Embryonic facial prominence (tissue), 1 donor: ENCODE data around the gene DNAH11.
"Not testable (repeated sequence)": the region's sequence is repeated elsewhere in the genome, so short reads cannot be mapped to it uniquely, and the experiment has no call there.

Source experiments
- DNase-seq: peaks from one replicate; pipeline ENCODE4 v3.0.0-alpha.2; 2016; ENCODE audit errors: extremely low spot score

Gene DNAH11

GRCh38 chr7:21617916-21618390 is 75.1 kb downstream of the DNAH11 start:
- no peak for DNase-seq

GRCh38 chr7:21618706-21619105 is 75.9 kb downstream of the DNAH11 start:
- no peak for DNase-seq

- no peak for DNase-seq
Observed at GRCh38 chr7:21620054-21620453, 77.2 kb downstream of the DNAH11 start.

GRCh38 chr7:21624320-21624719 is 81.5 kb downstream of the DNAH11 start:
- DNase-seq, result no peak

- no peak for DNase-seq
Observed at GRCh38 chr7:21636694-21637093, 93.9 kb downstream of the DNAH11 start.

- no peak for DNase-seq
Observed at GRCh38 chr7:21639206-21639868, 96.5 kb downstream of the DNAH11 start.

- DNase-seq, result no peak
Observed at GRCh38 chr7:21640105-21640504, 97.3 kb downstream of the DNAH11 start.

- no peak for DNase-seq
Observed at GRCh38 chr7:21641546-21641945, 98.7 kb downstream of the DNAH11 start.

GRCh38 chr7:21642422-21642821 is 99.6 kb downstream of the DNAH11 start:
- no peak for DNase-seq

GRCh38 chr7:21651697-21652096 is 108.9 kb downstream of the DNAH11 start:
- DNase-seq, result no peak

- no peak for DNase-seq
Observed at GRCh38 chr7:21653623-21654022, 110.8 kb downstream of the DNAH11 start.

- no peak for DNase-seq
Observed at GRCh38 chr7:21656081-21656480, 113.2 kb downstream of the DNAH11 start.

GRCh38 chr7:21656796-21657195 is 114.0 kb downstream of the DNAH11 start:
- DNase-seq, result no peak

- no peak for DNase-seq
Observed at GRCh38 chr7:21670496-21670895, 127.7 kb downstream of the DNAH11 start.

GRCh38 chr7:21671859-21672258 is 129.0 kb downstream of the DNAH11 start:
- DNase-seq, result no peak

GRCh38 chr7:21675255-21675654 is 132.4 kb downstream of the DNAH11 start:
- no peak for DNase-seq

- no peak for DNase-seq
Observed at GRCh38 chr7:21690705-21691104, 147.9 kb downstream of the DNAH11 start.

- DNase-seq, result not testable (repeated sequence)
Observed at GRCh38 chr7:21691146-21691545, 148.3 kb downstream of the DNAH11 start.

- not testable (repeated sequence) for DNase-seq
Observed at GRCh38 chr7:21700587-21700986, 157.7 kb downstream of the DNAH11 start.

- DNase-seq, result no peak
Observed at GRCh38 chr7:21702303-21702702, 159.5 kb downstream of the DNAH11 start.

- no peak for DNase-seq
Observed at GRCh38 chr7:21704359-21704758, 161.5 kb downstream of the DNAH11 start.

- no peak for DNase-seq
Observed at GRCh38 chr7:21706131-21706530, 163.3 kb downstream of the DNAH11 start.

GRCh38 chr7:21707566-21707965 is 164.7 kb downstream of the DNAH11 start:
- no peak for DNase-seq

- DNase-seq, result no peak
Observed at GRCh38 chr7:21708096-21708495, 165.3 kb downstream of the DNAH11 start.
